ENCODE measurements around the gene ARHGEF19.
"Not testable (repeated sequence)": the region's sequence is repeated elsewhere in the genome, so short reads cannot be mapped to it uniquely, and the experiment has no call there.

The ARHGEF19 gene

GRCh38 chr1:16173447-16174260, 38.8 kb downstream of the ARHGEF19 start:
- H3K9me3 Mint-ChIP-seq, result no peaks in the 10 kb centered on the region

GRCh38 chr1:16172964-16173446, 39.4 kb downstream of the ARHGEF19 start:
- Mint-ChIP-seq H3K27me3 (peaks cover 6 to 62% of the 10 kb centered on the region in 2 donors), H3K4me3 (no peak overlapping the region), H3K9me3 (no peaks in the 10 kb centered on the region), H3K4me1 (ENCODE audit: low read depth in 2 of 2) (peaks cover 8 to 13% of the 10 kb centered on the region in 2 donors), H3K36me3 (ENCODE audit: insufficient read depth) (peaks cover 3% of the 10 kb centered on the region), H3K27ac (no peak overlapping the region)
- DNase-seq (no peak), ATAC-seq (replicated peaks) (peak; percentile 14)

More at GRCh38 chr1:16173447-16174260, 38.8 kb downstream of the ARHGEF19 start:
- Mint-ChIP-seq H3K4me1 (ENCODE audit: low read depth in 2 of 2) (peaks cover 2 to 7% of the 10 kb centered on the region in 2 donors), H3K27me3 (peaks cover 6 to 68% of the 10 kb centered on the region in 2 donors), H3K36me3 (ENCODE audit: insufficient read depth) (peaks cover 6% of the 10 kb centered on the region), H3K27ac (no peak overlapping the region), H3K4me3 (no peak overlapping the region)
- ATAC-seq (replicated peaks) (no peak), DNase-seq (no peak)

GRCh38 chr1:16172218-16172830, 40.1 kb downstream of the ARHGEF19 start:
- no peak overlapping the region for H3K4me3 Mint-ChIP-seq
- no peak for ATAC-seq (replicated peaks)

GRCh38 chr1:16171314-16172151, 40.9 kb downstream of the ARHGEF19 start:
- no peak overlapping the region for H3K27ac Mint-ChIP-seq
- peaks cover 3% of the 10 kb centered on the region for H3K36me3 Mint-ChIP-seq (ENCODE audit: insufficient read depth)
- H3K4me3 Mint-ChIP-seq, result no peak overlapping the region
- H3K4me1 Mint-ChIP-seq (ENCODE audit: low read depth in 2 of 2), result peaks cover 12 to 15% of the 10 kb centered on the region in 2 donors
- peaks cover 6 to 47% of the 10 kb centered on the region in 2 donors for H3K27me3 Mint-ChIP-seq
- no peaks in the 10 kb centered on the region for H3K9me3 Mint-ChIP-seq
- DNase-seq, result no peak
- no peak for ATAC-seq (replicated peaks)

More at GRCh38 chr1:16172218-16172830, 40.1 kb downstream of the ARHGEF19 start:
- Mint-ChIP-seq H3K9me3 (no peaks in the 10 kb centered on the region), H3K27ac (no peak overlapping the region), H3K36me3 (ENCODE audit: insufficient read depth) (peaks cover 3% of the 10 kb centered on the region), H3K4me1 (ENCODE audit: low read depth in 2 of 2) (peaks cover 12 to 13% of the 10 kb centered on the region in 2 donors), H3K27me3 (peaks cover 6 to 55% of the 10 kb centered on the region in 2 donors)
- DNase-seq, result no peak

- Mint-ChIP-seq H3K27ac (no peak overlapping the region), H3K27me3 (peaks cover 6 to 43% of the 10 kb centered on the region in 2 donors), H3K36me3 (ENCODE audit: insufficient read depth) (peaks cover 7% of the 10 kb centered on the region), H3K4me1 (ENCODE audit: low read depth in 2 of 2) (peaks cover 12 to 17% of the 10 kb centered on the region in 2 donors), H3K9me3 (no peaks in the 10 kb centered on the region), H3K4me3 (no peak overlapping the region)
- DNase-seq, result no peak
- no peak for ATAC-seq (replicated peaks)
These were observed 42.2 kb downstream of the ARHGEF19 start for GRCh38 chr1:16170283-16170673.

GRCh38 chr1:16168622-16169360, 43.7 kb downstream of the ARHGEF19 start:
- peaks cover 10% of the 10 kb centered on the region for H3K36me3 Mint-ChIP-seq (ENCODE audit: insufficient read depth)
- peaks cover 20 to 25% of the 10 kb centered on the region in 2 donors for H3K4me1 Mint-ChIP-seq (ENCODE audit: low read depth in 2 of 2)
- DNase-seq (no peak), ATAC-seq (replicated peaks) (peak; percentile 13)
- H3K27ac Mint-ChIP-seq, result peak overlapping the region; percentile 49 to 90
- peaks cover 6 to 33% of the 10 kb centered on the region in 2 donors for H3K27me3 Mint-ChIP-seq
- no peaks in the 10 kb centered on the region for H3K9me3 Mint-ChIP-seq
- peak overlapping the region; percentile 76 to 77 for H3K4me3 Mint-ChIP-seq

GRCh38 chr1:16168144-16168495, 44.3 kb downstream of the ARHGEF19 start:
- H3K4me1 Mint-ChIP-seq (ENCODE audit: low read depth in 2 of 2), result peaks cover 22 to 28% of the 10 kb centered on the region in 2 donors
- not testable (repeated sequence) for DNase-seq; H3K36me3 Mint-ChIP-seq (ENCODE audit: insufficient read depth); ATAC-seq (replicated peaks); H3K9me3 Mint-ChIP-seq
- H3K27ac Mint-ChIP-seq, result peak overlapping the region; percentile 49 to 90
- H3K4me3 Mint-ChIP-seq, result peak overlapping the region; percentile 76 to 77
- H3K27me3 Mint-ChIP-seq, result peaks cover 6 to 27% of the 10 kb centered on the region in 2 donors

GRCh38 chr1:16167331-16168143, 44.9 kb downstream of the ARHGEF19 start:
- ATAC-seq (replicated peaks), result peak; percentile 89
- Mint-ChIP-seq H3K36me3 (ENCODE audit: insufficient read depth) (peaks cover 7% of the 10 kb centered on the region), H3K4me1 (ENCODE audit: low read depth in 2 of 2) (peaks cover 28 to 33% of the 10 kb centered on the region in 2 donors), H3K9me3 (no peaks in the 10 kb centered on the region), H3K27me3 (peaks cover 6 to 24% of the 10 kb centered on the region in 2 donors), H3K4me3 (peak overlapping the region; percentile 76 to 77), H3K27ac (peak overlapping the region; percentile 49 to 90)
- DNase-seq, result peak; percentile 70 to 71 (median 71)

- no peaks in the 10 kb centered on the region for H3K9me3 Mint-ChIP-seq
- peaks cover 37 to 42% of the 10 kb centered on the region in 2 donors for H3K4me1 Mint-ChIP-seq (ENCODE audit: low read depth in 2 of 2)
- no peak for ATAC-seq (replicated peaks)
- H3K4me3 Mint-ChIP-seq, result no peak overlapping the region
- peaks cover 3 to 12% of the 10 kb centered on the region in 2 donors for H3K27me3 Mint-ChIP-seq
- DNase-seq, result no peak
- H3K36me3 Mint-ChIP-seq (ENCODE audit: insufficient read depth), result peaks cover 7% of the 10 kb centered on the region
- peak overlapping the region in 1 of 2 donors; percentile 85 for H3K27ac Mint-ChIP-seq
These were observed 46.3 kb downstream of the ARHGEF19 start for GRCh38 chr1:16166117-16166516.

GRCh38 chr1:16165548-16165947, 46.9 kb downstream of the ARHGEF19 start:
- ATAC-seq (replicated peaks) (no peak), DNase-seq (no peak)
- H3K4me1 Mint-ChIP-seq (ENCODE audit: low read depth in 2 of 2), result peaks cover 37 to 42% of the 10 kb centered on the region in 2 donors
- H3K27me3 Mint-ChIP-seq, result peaks cover 0 to 6% of the 10 kb centered on the region in 2 donors
- peaks cover 7% of the 10 kb centered on the region for H3K36me3 Mint-ChIP-seq (ENCODE audit: insufficient read depth)
- no peaks in the 10 kb centered on the region for H3K9me3 Mint-ChIP-seq
- H3K27ac Mint-ChIP-seq, result peak overlapping the region in 1 of 2 donors; percentile 85
- peak overlapping the region in 1 of 2 donors; percentile 29 for H3K4me3 Mint-ChIP-seq

GRCh38 chr1:16165073-16165364, 47.4 kb downstream of the ARHGEF19 start:
- Mint-ChIP-seq H3K27ac (peak overlapping the region; percentile 23 to 60), H3K9me3 (no peaks in the 10 kb centered on the region), H3K36me3 (ENCODE audit: insufficient read depth) (peaks cover 7% of the 10 kb centered on the region), H3K4me3 (no peak overlapping the region), H3K27me3 (peaks cover 0 to 1% of the 10 kb centered on the region in 2 donors), H3K4me1 (ENCODE audit: low read depth in 2 of 2) (peaks cover 37 to 42% of the 10 kb centered on the region in 2 donors)
- DNase-seq (no peak), ATAC-seq (replicated peaks) (no peak)

All from effector memory CD8-positive, alpha-beta T cell (primary cell).